NT2/D1 (cell line): ENCODE results near the gene APCS.

Experiments used
- SUZ12 ChIP-seq: IDR thresholded peaks from 2 replicates; pipeline ENCODE4 v1.6.1; 2011; ENCODE audit not compliant: insufficient read length, insufficient read depth; ENCODE audit errors: extremely low read depth
- YY1 ChIP-seq: IDR thresholded peaks from 2 replicates; pipeline ENCODE4 v1.6.1; 2011; ENCODE audit not compliant: insufficient read length, insufficient read depth
- ZNF274 ChIP-seq: IDR thresholded peaks from 2 replicates; pipeline ENCODE4 v1.6.1; 2011; ENCODE audit warnings: mild to moderate bottlenecking, low read depth, low read length

GRCh38 chr1:159554261-159554660 is 33.4 kb upstream of the APCS start:
- no peak for TF ChIP-seq YY1
- TF ChIP-seq ZNF274, result no peak
- no peak for TF ChIP-seq SUZ12
